Vagina (tissue), 2 donors: ENCODE results near the gene MADD. TPM values are rescaled to one million over a fixed set of nuclear protein-coding genes. Genes with fewer than 3 reads are reported as not detected.

Experiments
- DNase-seq, 2 donors: peaks; one replicate each; pipeline ENCODE4 v3.0.0-alpha.2; 2017; ENCODE audit errors: extremely low spot score in 2 of 2
- H3K27ac ChIP-seq: fragments of 200-600 bp; sonication (generic); one replicate; pipeline ENCODE4 v1.5.1; 2019
- H3K27me3 ChIP-seq: fragments of 200-600 bp; sonication (generic); one replicate; pipeline ENCODE4 v1.5.1; 2019
- H3K36me3 ChIP-seq, 2 donors: fragments of 200-600 bp; sonication (generic); one replicate each; pipeline ENCODE4 v1.5.1; 2017 to 2019
- H3K4me1 ChIP-seq: fragments of 200-600 bp; sonication (generic); one replicate; pipeline ENCODE4 v1.5.1; 2019
- H3K4me3 ChIP-seq, 2 donors: fragments of 200-600 bp; sonication (generic); 1 replicate in 1 of 2; 2 replicates in 1 of 2; pipeline ENCODE4 v1.5.1; 2016 to 2019
- H3K9me3 ChIP-seq: fragments of 200-600 bp; sonication (generic); one replicate; pipeline ENCODE4 v1.5.1; 2019
- CTCF ChIP-seq, 3 experiments: fragments of 450-650 bp in 2 of 3; fragments of 200-600 bp in 1 of 3; sonication (generic) in 1 of 3; IDR thresholded peaks; one replicate each; pipeline ENCODE4 v1.5.1; 2017 to 2019; ENCODE audit warnings: antibody characterized with exemption in 3 of 3, mild to moderate bottlenecking in 2 of 3, moderate library complexity in 2 of 3
- POLR2A ChIP-seq, 2 donors: fragments of 450-650 bp; IDR thresholded peaks; one replicate each; pipeline ENCODE4 v1.6.1; 2017; ENCODE audit warnings: antibody characterized with exemption in 2 of 2, mild to moderate bottlenecking in 2 of 2, moderate library complexity in 2 of 2
- POLR2AphosphoS5 ChIP-seq, 2 donors: sonication (generic); formaldehyde crosslinking; IDR thresholded peaks; one replicate each; pipeline ENCODE4 v1.9.0; 2017; ENCODE audit warnings: antibody characterized with exemption in 2 of 2, mild to moderate bottlenecking in 2 of 2, low read depth in 1 of 2; ENCODE audit not compliant: insufficient read depth in 1 of 2
- intact Hi-C: fragments of 100-400 bp; cut with DNase I; formaldehyde crosslinking; loops from one replicate; pipeline ENCODE4 v1.15.1; 2023
- total RNA-seq: library from RNA; depleted of rRNA; stranded (reverse); fragments of >200 nt; gene quantifications from one replicate; pipeline ENCODE4 v1.2.3, GENCODE V29; 2016

Gene MADD
- total RNA-seq, 1 donor from 2014 or later = 56.5 TPM

GRCh38 chr11:47299078-47299477 lies 29.1 kb downstream of the MADD start:
- no peaks in the 10 kb centered on the region for H3K27me3 ChIP-seq
- no peak overlapping the region for H3K27ac ChIP-seq
- TF ChIP-seq CTCF (IDR thresholded peaks at IDR 0.05) (no peak), POLR2AphosphoS5 (IDR thresholded peaks at IDR 0.05; ENCODE audit: insufficient read depth in 1 of 2, low read depth in 1 of 2) (no peak), POLR2A (IDR thresholded peaks at IDR 0.05) (no peak)
- no peaks in the 10 kb centered on the region for H3K4me1 ChIP-seq
- H3K4me3 ChIP-seq = no peak overlapping the region
- H3K36me3 ChIP-seq = peaks cover 3 to 97% of the 10 kb centered on the region in 2 donors
- H3K9me3 ChIP-seq = peaks cover 10% of the 10 kb centered on the region
- DNase-seq = no peak
- intact Hi-C loops = no loop called here

- intact Hi-C loops = no loop called here
- no peaks in the 10 kb centered on the region for H3K4me1 ChIP-seq
- no peaks in the 10 kb centered on the region for H3K27me3 ChIP-seq
- H3K4me3 ChIP-seq = no peak overlapping the region
- DNase-seq = no peak
- H3K36me3 ChIP-seq = peaks cover 3 to 89% of the 10 kb centered on the region in 2 donors
- TF ChIP-seq POLR2AphosphoS5 (IDR thresholded peaks at IDR 0.05; ENCODE audit: insufficient read depth in 1 of 2, low read depth in 1 of 2) = no peak
- no peak for TF ChIP-seq CTCF (IDR thresholded peaks at IDR 0.05)
- no peak for TF ChIP-seq POLR2A (IDR thresholded peaks at IDR 0.05)
- peaks cover 10% of the 10 kb centered on the region for H3K9me3 ChIP-seq
- no peak overlapping the region for H3K27ac ChIP-seq
Measured at GRCh38 chr11:47302853-47303252, 32.9 kb downstream of the MADD start.

DNA sequence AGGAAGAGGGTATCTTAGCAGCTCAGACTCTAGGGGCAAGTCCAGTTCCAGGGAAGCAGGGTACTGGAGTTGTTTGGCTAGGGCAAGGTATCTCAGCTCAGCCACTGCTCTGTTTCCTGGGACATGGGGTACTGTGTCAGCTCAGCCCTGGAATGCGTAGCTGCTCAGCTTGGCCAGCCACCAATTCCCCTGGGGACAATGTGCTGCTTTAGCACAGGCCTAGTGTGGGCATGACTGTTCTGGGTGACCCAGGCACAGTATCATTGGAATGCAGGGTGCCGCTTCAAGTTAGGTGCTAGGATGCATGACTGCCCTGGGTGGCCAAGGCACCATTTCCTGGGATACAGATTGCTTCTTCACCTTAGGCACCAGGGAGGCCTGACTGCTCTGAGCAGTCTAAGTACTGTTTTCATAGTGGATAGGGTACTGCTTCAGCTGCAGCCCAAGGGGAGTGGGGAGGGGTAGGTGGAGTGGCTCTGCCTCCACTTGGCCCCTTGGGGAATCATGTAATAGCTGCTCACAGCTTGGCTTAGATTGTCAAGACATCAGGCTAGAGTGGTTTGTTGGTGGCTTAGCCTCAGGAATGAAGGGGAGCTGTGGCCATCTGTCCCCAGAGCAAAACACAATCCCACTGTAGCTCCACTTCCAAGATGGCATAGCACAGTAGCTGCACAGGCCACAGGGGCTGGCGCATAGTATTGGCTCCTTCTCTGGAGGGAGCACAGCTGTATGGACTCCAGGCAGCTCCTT lies 36.0 kb downstream of the MADD start:
- no peak for DNase-seq
- Histone ChIP-seq H3K4me1 (no peaks in the 10 kb centered on the region), H3K36me3 (peaks cover 6 to 87% of the 10 kb centered on the region in 2 donors), H3K9me3 (peaks cover 10% of the 10 kb centered on the region), H3K27me3 (no peaks in the 10 kb centered on the region), H3K27ac (no peak overlapping the region), H3K4me3 (no peak overlapping the region)
- intact Hi-C loops = no loop called here
- TF ChIP-seq CTCF (IDR thresholded peaks at IDR 0.05) = no peak
- TF ChIP-seq POLR2A (IDR thresholded peaks at IDR 0.05) = no peak
- no peak for TF ChIP-seq POLR2AphosphoS5 (IDR thresholded peaks at IDR 0.05; ENCODE audit: insufficient read depth in 1 of 2, low read depth in 1 of 2)

DNA sequence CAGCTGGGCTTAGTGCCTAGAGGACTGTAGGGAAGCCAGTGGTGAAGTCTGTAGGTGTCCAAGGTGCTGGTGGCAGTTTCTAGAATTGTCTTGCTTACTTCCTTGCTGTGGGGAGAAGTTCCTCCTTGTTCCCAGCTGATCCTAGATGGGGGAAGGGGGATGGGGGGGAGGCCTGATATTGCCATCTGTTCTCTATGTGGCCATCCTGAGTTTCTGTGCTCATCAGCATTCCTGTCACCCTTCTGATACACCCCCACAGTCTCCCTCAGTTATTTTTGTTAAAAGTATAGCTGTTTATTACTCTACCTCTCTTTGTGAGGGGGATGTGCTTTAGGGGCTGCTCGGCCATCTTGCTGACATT lies 36.5 kb downstream of the MADD start:
- TF ChIP-seq POLR2AphosphoS5 (IDR thresholded peaks at IDR 0.05; ENCODE audit: insufficient read depth in 1 of 2, low read depth in 1 of 2) (no peak), POLR2A (IDR thresholded peaks at IDR 0.05) (no peak), CTCF (IDR thresholded peaks at IDR 0.05) (no peak)
- peaks cover 10% of the 10 kb centered on the region for H3K9me3 ChIP-seq
- no peaks in the 10 kb centered on the region for H3K27me3 ChIP-seq
- H3K27ac ChIP-seq = no peak overlapping the region
- no peak for DNase-seq
- intact Hi-C loops = no loop called here
- no peak overlapping the region for H3K4me3 ChIP-seq
- H3K4me1 ChIP-seq = no peaks in the 10 kb centered on the region
- peaks cover 6 to 87% of the 10 kb centered on the region in 2 donors for H3K36me3 ChIP-seq

DNA sequence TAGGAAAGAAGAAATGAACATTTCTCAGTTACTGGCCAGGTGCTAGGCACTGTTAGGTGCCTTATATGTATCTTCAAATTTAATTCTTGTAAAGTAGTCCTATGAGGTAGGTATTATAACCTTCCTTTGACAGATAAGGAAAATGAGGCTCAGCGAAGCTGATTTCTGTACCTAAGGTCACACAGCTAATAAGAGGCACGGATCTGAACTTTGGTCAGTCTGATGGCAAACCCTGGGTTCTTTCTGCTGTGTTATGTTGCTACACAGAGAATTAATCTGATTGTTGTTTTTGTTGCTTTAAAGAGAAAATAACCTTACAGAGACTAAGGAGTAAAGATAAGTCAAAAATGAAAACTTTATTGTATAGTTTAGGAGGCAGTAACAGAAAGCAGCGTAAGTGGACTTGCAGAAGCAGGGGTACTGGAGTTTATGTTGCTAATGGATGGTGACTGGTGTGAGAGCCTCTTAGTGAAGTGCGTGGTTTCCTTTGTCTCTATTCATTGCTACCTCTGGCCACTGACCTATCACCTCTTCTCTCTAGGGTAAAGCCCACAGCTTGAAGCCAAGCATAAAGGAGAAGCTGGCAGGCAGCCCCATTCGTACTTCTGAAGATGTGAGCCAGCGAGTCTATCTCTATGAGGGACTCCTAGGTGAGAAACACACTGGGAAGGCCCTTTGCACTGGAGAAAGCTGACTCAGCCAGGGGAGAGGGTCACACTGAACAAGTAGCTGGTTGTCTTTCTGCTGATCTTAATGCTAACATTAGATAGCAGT lies 38.3 kb downstream of the MADD start:
- no peak for DNase-seq
- H3K4me1 ChIP-seq = no peaks in the 10 kb centered on the region
- TF ChIP-seq POLR2AphosphoS5 (IDR thresholded peaks at IDR 0.05; ENCODE audit: insufficient read depth in 1 of 2, low read depth in 1 of 2) (no peak), CTCF (IDR thresholded peaks at IDR 0.05) (no peak), POLR2A (IDR thresholded peaks at IDR 0.05) (no peak)
- intact Hi-C loops = no loop called here
- H3K27me3 ChIP-seq = no peaks in the 10 kb centered on the region
- H3K27ac ChIP-seq = no peak overlapping the region
- peaks cover 6 to 86% of the 10 kb centered on the region in 2 donors for H3K36me3 ChIP-seq
- H3K4me3 ChIP-seq = no peak overlapping the region
- H3K9me3 ChIP-seq = no peaks in the 10 kb centered on the region
